Skin of body (tissue), 2 donors: Measurements from ENCODE around the gene VANGL2. TPM values are rescaled to one million over a fixed set of nuclear protein-coding genes. Genes with fewer than 3 reads are reported as not detected.

Source experiments
- DNase-seq: peaks from one replicate; lab custom pipeline; 2025; lab: John Stamatoyannopoulos, UW
- total RNA-seq: library from RNA; depleted of rRNA; stranded (reverse); fragments of >200 nt; gene quantifications from one replicate; pipeline ENCODE4 v1.2.3, GENCODE V29; 2014

Gene VANGL2
- total RNA-seq, 1 donor from 2014 or later: 11.0 TPM

- no peak for DNase-seq
Observed at GRCh38 chr1:160427625-160428024, 27.3 kb downstream of the VANGL2 start.

- DNase-seq: no peak
Observed at GRCh38 chr1:160428053-160428452, 27.7 kb downstream of the VANGL2 start.

- DNase-seq: peak; percentile 20
Observed at GRCh38 chr1:160428655-160429054, 28.3 kb downstream of the VANGL2 start.

DNA sequence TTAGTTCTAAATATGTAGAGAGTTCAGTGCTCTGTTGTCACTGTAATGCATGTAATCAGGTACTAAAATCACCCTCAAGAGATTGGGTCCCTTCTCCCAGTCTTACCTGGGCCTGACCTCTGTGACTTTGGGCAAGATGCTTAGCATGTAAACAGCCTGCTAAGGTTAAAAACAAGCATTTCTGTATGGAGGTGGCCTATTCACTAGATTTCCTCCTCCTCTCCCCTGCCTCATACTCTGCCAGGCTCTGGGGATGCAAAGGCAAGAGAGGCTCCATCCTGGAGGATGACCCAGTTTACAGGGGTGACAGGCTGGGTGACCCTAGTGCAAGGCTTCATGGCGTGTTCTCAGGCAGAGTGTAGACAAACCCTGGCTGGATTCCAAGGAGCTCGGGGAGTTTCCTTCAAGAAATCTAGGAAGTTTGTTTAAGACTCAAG lies 28.8 kb downstream of the VANGL2 start:
- no peak for DNase-seq

GRCh38 chr1:160429702-160430535 lies 29.6 kb downstream of the VANGL2 start:
- DNase-seq: no peak

GRCh38 chr1:160431006-160431405 lies 30.6 kb downstream of the VANGL2 start:
- no peak for DNase-seq

DNA sequence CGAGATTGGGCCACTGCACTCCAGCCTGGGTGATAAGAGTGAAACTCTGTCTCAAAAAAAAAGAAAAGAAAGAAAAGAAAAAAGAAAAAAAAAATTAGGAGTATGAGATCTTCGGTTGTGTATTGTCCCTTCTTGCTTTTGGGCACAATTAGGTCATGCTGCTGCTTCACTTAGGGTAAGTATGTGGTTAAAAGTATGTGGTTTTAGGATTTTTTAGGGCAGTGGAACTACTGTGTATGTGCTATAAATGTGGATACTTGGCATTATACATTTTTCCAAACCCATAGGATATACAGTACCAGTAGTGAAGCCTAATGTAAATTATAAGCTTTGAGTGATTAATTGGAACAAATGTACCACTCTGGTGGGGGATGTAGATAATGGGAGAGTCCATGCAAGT lies 31.2 kb downstream of the VANGL2 start:
- DNase-seq: no peak

- no peak for DNase-seq
Observed at GRCh38 chr1:160432371-160432786, 32.0 kb downstream of the VANGL2 start.

GRCh38 chr1:160436966-160437365 lies 36.6 kb downstream of the VANGL2 start:
- DNase-seq: no peak

- DNase-seq: no peak
Observed at GRCh38 chr1:160437432-160438316, 37.3 kb downstream of the VANGL2 start.

DNA sequence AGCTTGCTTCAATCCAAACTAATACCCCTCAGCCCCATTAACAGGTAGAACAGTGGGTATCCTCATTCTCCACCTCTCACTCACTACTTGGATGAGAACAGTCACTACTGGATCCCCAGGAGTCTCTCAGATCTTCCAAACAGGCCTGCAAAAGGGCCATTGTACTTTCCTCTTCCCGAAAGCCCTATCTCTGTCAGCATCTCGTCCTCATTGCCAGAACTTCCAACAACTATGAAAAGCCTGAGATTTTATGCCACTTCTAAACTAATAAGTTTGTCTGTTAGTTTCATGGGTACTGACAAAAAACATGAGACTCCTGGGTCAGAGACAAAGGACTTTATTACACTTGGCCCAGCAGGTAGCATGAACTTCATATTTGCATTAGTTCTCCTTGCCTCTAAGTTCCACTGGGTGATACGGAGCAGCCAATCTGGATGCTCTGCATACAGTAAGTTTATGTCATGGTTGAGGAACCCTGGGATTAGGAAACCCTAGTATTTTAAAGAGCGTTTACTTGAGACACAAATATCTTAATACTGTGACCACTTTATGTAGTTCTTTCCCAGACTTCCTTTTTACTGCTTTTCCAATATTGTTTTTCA lies 38.1 kb downstream of the VANGL2 start:
- DNase-seq: no peak

DNA sequence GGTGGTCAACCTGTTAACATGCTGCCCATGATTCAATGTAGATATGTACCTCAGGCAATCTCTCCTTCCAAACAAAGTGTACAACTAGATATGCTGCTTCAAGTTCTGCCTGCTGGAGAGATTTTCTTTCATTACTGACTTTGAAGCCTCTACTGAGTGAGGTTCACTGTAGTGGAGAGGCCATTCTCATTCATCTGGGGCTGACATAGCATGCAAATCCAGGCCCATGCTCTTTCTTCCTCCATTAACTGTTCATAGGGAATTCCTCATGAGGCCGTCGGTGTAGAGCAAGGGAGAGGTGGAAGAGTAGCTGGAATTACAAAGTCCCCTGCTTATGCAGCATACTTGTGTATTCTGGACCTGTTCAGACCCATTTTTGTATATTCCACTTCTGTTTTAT lies 38.6 kb downstream of the VANGL2 start:
- DNase-seq: no peak

DNA sequence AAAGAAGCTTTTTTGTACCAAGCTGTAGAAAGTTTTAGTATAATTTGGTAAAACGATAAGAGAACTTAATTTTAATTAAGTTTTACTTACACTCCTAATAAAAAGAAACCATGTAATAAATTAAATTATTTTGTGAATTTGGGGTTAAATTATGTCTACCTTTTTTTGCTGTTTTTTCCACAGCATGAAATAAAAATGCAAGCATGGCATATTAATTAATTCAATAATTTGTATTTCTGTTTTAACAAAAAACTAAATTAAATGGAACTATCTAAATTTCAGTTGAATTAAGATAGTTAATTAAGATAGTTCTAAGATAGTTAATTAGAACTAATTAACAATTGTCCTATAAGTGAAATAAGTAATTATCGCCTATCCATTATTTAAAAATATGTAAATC lies 39.4 kb downstream of the VANGL2 start:
- DNase-seq: no peak

- DNase-seq: no peak
Observed at GRCh38 chr1:160446945-160447600, 46.7 kb downstream of the VANGL2 start.

DNA sequence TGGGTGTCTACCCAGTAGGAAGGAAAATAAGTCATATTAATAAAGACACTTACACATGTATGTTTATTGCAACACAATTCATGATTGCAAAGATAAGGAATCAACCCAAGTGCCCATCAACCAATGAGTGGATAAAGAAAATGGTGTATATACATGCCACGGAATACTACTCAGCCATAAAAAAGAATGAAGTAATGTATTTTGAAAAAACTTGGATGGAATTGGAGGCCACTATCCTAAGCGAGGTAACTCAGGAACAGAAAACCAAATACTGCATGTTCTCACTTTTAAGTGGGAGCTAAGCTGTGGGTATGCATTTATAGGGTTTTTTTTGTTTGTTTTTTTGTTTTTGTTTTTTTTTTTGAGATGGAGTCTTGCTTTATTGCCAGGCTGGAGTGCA lies 49.1 kb downstream of the VANGL2 start:
- DNase-seq: no peak

- no peak for DNase-seq
Observed at GRCh38 chr1:160451119-160451858, 50.9 kb downstream of the VANGL2 start.

DNA sequence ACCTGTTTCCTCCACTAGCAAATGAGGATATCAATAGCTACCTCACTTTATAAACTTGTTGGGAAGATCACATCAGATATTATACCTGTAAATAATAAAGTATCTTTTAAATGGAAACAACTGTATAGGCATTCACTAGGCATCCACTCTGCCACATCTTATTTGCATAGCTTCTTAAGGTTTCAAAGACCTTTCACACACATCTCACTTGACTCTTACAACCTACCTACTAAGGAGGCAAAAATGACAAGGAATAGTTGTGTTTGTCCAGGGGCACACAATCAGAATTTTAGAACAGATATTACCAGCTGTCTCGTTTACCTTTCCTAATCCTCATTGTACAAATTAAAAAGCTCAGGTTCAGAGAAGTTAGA lies 51.5 kb downstream of the VANGL2 start:
- no peak for DNase-seq

DNA sequence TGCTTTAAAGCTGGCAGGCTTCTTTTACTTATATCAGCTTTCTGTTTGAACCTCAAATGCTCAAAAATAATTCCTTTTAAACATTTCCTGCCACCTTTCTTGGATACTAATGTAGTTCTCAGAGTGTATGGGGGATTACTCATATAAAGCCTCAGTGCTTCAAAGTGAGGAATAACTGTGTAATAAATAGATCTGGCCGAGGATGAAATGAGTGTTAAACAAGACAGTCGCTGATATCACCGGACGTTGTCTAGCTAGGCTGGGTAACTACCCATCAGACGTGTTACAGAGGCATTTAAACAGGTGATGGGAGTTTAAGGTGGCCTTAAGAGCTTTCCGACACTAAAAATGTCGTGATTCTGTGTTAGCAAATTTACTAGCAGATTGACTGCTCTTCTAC lies 53.1 kb downstream of the VANGL2 start:
- no peak for DNase-seq

DNA sequence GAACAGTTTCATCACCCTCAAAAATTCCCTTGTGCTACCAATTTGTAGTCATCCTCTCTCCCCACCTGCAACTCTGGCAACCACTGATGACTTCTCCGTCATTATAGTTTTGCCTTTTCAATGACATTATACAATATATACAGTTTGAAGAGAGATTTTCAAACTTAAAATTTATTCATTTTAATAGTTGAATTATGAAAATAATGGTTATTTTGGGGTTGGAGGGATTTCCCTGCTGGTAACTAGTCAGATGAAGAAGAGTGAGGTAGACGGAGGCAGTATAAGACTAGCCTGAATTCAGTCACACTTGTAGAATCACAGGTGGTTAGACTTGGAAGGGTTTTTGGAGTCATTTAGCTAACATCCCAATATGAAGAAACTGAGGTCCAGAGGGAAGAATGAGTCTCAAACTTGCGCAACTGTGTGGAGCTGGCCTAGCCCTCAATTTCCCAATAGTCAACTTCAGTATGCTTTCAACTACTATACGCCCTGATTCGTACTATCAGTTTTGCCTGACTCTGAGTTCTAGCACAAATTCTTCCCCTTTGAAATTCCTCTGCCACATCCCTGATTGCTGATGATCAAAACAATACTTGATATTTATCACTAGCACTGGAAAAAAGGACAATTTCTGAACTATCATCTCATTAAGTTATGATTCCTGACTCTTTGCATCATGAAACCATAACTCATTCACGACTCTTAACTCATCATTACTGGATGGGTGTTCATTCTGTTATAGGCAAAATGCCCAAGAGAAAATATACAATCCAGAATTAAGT lies 54.2 kb downstream of the VANGL2 start:
- no peak for DNase-seq

- DNase-seq: no peak
Observed at GRCh38 chr1:160455153-160455517, 54.8 kb downstream of the VANGL2 start.
